ENCODE results near the gene BMP6.

DNA sequence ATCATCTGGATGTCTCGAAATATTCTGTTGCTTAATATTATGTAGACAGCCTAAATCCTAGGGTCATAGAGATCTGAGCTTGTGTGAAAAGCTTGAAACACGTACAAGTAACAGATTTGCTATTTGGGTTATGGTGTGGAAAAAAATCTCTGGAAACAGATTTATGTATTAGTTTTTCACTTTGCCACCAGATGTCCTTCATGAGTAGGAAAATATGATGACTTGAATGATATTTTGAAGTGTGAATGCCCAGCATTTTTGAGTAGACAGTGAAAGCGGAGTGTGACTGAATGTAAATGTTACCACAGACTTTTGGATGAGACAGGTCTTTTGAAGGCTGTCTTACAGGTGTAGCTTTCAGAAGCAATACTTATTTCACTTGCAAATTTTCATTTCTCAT, 4.2 kb upstream of the BMP6 start:
- TF ChIP-seq, protein P1, sequence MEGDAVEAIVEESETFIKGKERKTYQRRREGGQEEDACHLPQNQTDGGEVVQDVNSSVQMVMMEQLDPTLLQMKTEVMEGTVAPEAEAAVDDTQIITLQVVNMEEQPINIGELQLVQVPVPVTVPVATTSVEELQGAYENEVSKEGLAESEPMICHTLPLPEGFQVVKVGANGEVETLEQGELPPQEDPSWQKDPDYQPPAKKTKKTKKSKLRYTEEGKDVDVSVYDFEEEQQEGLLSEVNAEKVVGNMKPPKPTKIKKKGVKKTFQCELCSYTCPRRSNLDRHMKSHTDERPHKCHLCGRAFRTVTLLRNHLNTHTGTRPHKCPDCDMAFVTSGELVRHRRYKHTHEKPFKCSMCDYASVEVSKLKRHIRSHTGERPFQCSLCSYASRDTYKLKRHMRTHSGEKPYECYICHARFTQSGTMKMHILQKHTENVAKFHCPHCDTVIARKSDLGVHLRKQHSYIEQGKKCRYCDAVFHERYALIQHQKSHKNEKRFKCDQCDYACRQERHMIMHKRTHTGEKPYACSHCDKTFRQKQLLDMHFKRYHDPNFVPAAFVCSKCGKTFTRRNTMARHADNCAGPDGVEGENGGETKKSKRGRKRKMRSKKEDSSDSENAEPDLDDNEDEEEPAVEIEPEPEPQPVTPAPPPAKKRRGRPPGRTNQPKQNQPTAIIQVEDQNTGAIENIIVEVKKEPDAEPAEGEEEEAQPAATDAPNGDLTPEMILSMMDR (IDR thresholded peaks at IDR 0.05) = no peak
- no peak for TF ChIP-seq EZH2phosphoT487 (IDR thresholded peaks at IDR 0.05)
- no peak for TF ChIP-seq EZH2 (IDR thresholded peaks at IDR 0.05)
